ENCODE data around the gene DMRTB1. TPM values are rescaled to one million over a fixed set of nuclear protein-coding genes. Genes with fewer than 3 reads are reported as not detected.

Gene DMRTB1
- total and polyA plus RNA-seq, 9 of the 15 experiments (the other 6 are each of a cell fraction or from before 2014, with no cell fraction given), result 0.06 to 0.35 (median 0.13) TPM; not detected in 3

DNA sequence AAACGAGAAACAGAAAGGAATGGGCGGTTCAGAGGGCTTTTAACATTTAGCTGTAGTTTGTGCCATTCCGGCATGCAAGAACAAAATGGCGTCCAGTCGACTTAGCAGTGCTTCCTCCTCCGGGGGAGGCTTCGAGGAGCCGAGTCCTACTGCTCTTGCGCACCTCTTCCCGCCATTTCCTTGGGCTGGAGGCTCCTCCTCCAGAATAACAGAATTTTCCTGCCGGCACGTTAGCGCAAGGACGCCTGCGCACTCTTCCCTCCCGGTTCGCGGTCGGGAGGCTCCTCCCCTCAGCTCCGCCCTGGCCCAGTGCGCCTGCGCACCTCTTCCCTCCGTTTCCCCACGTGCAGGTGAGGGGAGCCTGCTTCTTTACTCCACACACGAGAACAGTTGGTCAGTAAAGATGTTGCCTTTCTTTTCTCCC, 1.0 kb downstream of the DMRTB1 start (continued):
- TF ChIP-seq MCM2 (IDR thresholded peaks at IDR 0.05; ENCODE audit: low read depth) (no peak), HCFC1 (IDR thresholded peaks at IDR 0.05; ENCODE audit: low read depth, low read length) (no peak), CEBPB (tag; IDR thresholded peaks at IDR 0.05) (no peak), POLR2G (IDR thresholded peaks at IDR 0.05; ENCODE audit: low read depth, low read length) (no peak), HNRNPUL1 (IDR thresholded peaks at IDR 0.05; ENCODE audit: low read length) (no peak), ZBTB8A (IDR thresholded peaks at IDR 0.05; ENCODE audit: partially characterized antibody) (no peak), TFAM (CRISPR knock-in tag; conservative IDR thresholded peaks at IDR 0.05) (no peak), PHF20 (IDR thresholded peaks at IDR 0.05; ENCODE audit: partially characterized antibody) (no peak), C11orf30 (IDR thresholded peaks at IDR 0.05; ENCODE audit: low read depth) (no peak), E2F3 (CRISPR knock-in tag; IDR thresholded peaks at IDR 0.05) (peak; percentile 63; the same call in 1 of the 2 replicates), CBX3 (IDR thresholded peaks at IDR 0.05; ENCODE audit: borderline replicate concordance in 1 of 2, low read length in 2 of 2) (peak in 1 of 2 experiments; percentile 89; a peak in 1 of 3 replicates), ZNF24 (IDR thresholded peaks at IDR 0.05) (no peak), ZSCAN32 (CRISPR knock-in tag; IDR thresholded peaks at IDR 0.05) (no peak), ZNF282 (CRISPR knock-in tag; IDR thresholded peaks at IDR 0.05) (no peak), TSC22D4 (tag; IDR thresholded peaks at IDR 0.05) (no peak)
- TF ChIP-seq, protein P1, sequence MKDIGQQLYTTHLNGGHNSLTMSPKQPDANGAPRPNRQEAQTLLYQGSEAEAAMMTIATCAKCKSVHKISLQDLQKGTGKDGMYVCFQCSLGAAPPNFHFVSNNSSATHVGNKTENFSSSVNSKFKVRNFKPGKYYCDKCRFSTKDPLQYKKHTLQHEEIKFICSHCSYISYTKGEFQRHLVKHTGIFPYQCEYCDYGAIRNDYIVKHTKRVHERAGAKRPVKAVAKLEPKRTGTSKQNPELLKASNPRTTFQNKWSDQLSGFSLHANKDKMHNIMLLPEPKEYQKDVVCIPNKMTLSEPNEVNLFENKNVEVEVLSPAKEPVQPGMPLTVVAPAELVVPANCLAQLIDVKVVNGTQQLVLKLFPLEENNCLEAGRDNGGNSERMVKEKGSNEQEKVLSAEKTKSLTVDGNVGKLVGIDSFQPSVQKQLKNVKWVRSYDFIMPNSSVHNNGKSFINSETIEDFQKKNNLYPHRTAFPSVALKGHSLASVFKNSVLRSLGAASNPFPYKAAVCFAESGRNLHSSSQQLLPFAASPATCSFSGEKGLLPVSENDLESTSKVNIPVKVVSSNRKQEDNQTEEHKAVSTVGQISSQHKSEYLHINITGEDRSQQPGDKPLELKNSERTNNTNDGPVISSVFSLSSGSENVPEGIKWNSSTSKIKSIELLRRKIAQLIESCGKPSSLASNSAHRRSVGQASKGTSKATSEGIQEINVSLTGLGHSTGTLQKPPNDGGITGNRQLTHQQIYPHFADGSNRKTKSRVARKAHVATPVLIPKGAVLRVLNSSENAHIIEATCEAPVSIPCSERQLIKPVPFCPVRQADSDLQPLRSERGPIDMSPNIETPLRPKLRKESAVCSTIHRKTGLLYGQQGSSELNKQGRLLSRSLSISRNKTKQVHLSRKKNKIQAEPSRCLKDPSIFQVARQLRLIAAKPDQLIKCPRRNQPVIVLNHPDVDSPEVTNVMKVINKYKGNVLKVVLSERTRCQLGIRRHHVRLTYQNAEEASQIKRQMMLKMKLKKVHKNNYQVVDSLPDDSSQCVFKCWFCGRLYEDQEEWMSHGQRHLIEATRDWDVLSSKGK (CRISPR knock-in tag; IDR thresholded peaks at IDR 0.05), result no peak
- TF ChIP-seq, protein P2, sequence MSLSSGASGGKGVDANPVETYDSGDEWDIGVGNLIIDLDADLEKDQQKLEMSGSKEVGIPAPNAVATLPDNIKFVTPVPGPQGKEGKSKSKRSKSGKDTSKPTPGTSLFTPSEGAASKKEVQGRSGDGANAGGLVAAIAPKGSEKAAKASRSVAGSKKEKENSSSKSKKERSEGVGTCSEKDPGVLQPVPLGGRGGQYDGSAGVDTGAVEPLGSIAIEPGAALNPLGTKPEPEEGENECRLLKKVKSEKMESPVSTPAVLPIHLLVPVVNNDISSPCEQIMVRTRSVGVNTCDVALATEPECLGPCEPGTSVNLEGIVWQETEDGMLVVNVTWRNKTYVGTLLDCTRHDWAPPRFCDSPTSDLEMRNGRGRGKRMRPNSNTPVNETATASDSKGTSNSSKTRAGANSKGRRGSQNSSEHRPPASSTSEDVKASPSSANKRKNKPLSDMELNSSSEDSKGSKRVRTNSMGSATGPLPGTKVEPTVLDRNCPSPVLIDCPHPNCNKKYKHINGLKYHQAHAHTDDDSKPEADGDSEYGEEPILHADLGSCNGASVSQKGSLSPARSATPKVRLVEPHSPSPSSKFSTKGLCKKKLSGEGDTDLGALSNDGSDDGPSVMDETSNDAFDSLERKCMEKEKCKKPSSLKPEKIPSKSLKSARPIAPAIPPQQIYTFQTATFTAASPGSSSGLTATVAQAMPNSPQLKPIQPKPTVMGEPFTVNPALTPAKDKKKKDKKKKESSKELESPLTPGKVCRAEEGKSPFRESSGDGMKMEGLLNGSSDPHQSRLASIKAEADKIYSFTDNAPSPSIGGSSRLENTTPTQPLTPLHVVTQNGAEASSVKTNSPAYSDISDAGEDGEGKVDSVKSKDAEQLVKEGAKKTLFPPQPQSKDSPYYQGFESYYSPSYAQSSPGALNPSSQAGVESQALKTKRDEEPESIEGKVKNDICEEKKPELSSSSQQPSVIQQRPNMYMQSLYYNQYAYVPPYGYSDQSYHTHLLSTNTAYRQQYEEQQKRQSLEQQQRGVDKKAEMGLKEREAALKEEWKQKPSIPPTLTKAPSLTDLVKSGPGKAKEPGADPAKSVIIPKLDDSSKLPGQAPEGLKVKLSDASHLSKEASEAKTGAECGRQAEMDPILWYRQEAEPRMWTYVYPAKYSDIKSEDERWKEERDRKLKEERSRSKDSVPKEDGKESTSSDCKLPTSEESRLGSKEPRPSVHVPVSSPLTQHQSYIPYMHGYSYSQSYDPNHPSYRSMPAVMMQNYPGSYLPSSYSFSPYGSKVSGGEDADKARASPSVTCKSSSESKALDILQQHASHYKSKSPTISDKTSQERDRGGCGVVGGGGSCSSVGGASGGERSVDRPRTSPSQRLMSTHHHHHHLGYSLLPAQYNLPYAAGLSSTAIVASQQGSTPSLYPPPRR (CRISPR knock-in tag; IDR thresholded peaks at IDR 0.05; ENCODE audit: borderline replicate concordance), result no peak
- TF ChIP-seq, protein P3, sequence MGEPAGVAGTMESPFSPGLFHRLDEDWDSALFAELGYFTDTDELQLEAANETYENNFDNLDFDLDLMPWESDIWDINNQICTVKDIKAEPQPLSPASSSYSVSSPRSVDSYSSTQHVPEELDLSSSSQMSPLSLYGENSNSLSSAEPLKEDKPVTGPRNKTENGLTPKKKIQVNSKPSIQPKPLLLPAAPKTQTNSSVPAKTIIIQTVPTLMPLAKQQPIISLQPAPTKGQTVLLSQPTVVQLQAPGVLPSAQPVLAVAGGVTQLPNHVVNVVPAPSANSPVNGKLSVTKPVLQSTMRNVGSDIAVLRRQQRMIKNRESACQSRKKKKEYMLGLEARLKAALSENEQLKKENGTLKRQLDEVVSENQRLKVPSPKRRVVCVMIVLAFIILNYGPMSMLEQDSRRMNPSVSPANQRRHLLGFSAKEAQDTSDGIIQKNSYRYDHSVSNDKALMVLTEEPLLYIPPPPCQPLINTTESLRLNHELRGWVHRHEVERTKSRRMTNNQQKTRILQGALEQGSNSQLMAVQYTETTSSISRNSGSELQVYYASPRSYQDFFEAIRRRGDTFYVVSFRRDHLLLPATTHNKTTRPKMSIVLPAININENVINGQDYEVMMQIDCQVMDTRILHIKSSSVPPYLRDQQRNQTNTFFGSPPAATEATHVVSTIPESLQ (CRISPR knock-in tag; IDR thresholded peaks at IDR 0.05), result 0 out of 2 replicates have a peak, but pooled peaks have one; percentile 46
- TF ChIP-seq, protein P4, sequence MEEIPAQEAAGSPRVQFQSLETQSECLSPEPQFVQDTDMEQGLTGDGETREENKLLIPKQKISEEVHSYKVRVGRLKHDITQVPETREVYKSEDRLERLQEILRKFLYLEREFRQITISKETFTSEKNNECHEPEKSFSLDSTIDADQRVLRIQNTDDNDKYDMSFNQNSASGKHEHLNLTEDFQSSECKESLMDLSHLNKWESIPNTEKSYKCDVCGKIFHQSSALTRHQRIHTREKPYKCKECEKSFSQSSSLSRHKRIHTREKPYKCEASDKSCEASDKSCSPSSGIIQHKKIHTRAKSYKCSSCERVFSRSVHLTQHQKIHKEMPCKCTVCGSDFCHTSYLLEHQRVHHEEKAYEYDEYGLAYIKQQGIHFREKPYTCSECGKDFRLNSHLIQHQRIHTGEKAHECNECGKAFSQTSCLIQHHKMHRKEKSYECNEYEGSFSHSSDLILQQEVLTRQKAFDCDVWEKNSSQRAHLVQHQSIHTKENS (CRISPR knock-in tag; IDR thresholded peaks at IDR 0.05), result no peak

All from K562 (cell line).